HCT116 (cell line): Measurements from ENCODE around the gene RYR3. TPM values are rescaled to one million over a fixed set of nuclear protein-coding genes. Genes with fewer than 3 reads are reported as not detected.

ENCODE experiments used
- ATAC-seq: fragments of 200-7000 bp; cut with Tn5 transposase; 2 replicates; pipeline ENCODE4 v1.9.1; 2020; ENCODE audit warnings: mild to moderate bottlenecking, moderate library complexity
- BruUV-seq: library from RNA; stranded (reverse); fragments of 400-500 nt; replicated peaks from 2 replicates; lab custom pipeline; 2021; lab: Mats Ljungman, UMichigan
- CTCF ChIA-PET: fragments of 300-600 bp; sonication (Branson Sonifier 250); formaldehyde crosslinking; loops from one replicate; lab custom pipeline; 2021; ENCODE audit warnings: antibody characterized with exemption; lab: Charles Lee
- POLR2A ChIA-PET: fragments of 300-600, 350-600 bp; sonication (Branson Sonifier 250); formaldehyde crosslinking; loops from one replicate; lab custom pipeline; 2021; ENCODE audit warnings: antibody characterized with exemption; lab: Charles Lee
- RAD21 ChIA-PET, 2 experiments: fragments of 300-600 bp; sonication (Branson Sonifier 250); formaldehyde crosslinking; loops; one replicate each; lab custom pipeline; 2023; ENCODE audit warnings: low total read pairs in 2 of 2; ENCODE audit not compliant: uncharacterized antibody in 2 of 2, unreplicated experiment in 2 of 2, low non-redundant PET in 1 of 2; lab: Charles Lee
- DNase-seq: peaks from one replicate; pipeline ENCODE4 v3.0.0-alpha.2; 2010; ENCODE audit warnings: low read depth, low spot score
- H2AFZ ChIP-seq: fragments of 200-600 bp; shearing (Covaris generic), sonication (generic); 2 replicates; pipeline ENCODE4 v1.6.1; 2017; ENCODE audit warnings: low read depth, mixed run types, mixed read lengths, antibody characterized with exemption, low read length; ENCODE audit not compliant: poor library complexity, severe bottlenecking
- H3K27ac ChIP-seq: 2 replicates; pipeline ENCODE4 v1.5.1; 2012; ENCODE audit warnings: low read depth, low read length
- H3K27me3 ChIP-seq: fragments of 200-600 bp; sonication (generic); 2 replicates; pipeline ENCODE4 v1.6.1; 2016; ENCODE audit warnings: mixed run types, low read length, mixed read lengths; ENCODE audit not compliant: insufficient read depth
- H3K36me3 ChIP-seq, 2 experiments: fragments of 200-500 bp in 1 of 2; fragments of 200-600 bp in 1 of 2; sonication (Bioruptor generic) in 1 of 2; sonication (generic) in 1 of 2; 2 replicates each; pipeline versions ENCODE4 v1.5.1 to v1.6.1; 2014 to 2016; ENCODE audit warnings: low read length in 2 of 2, inconsistent platforms in 1 of 2, mixed read lengths in 1 of 2, mixed run types in 1 of 2; ENCODE audit not compliant: insufficient read depth in 2 of 2, control insufficient read depth in 1 of 2
- H3K4me1 ChIP-seq, 2 experiments: fragments of 200-600 bp in 1 of 2; sonication (generic) in 1 of 2; 2 replicates each; pipeline versions ENCODE4 v1.5.1 to v1.6.1; 2012 to 2017; ENCODE audit warnings: low read length in 2 of 2, inconsistent platforms in 1 of 2, mild to moderate bottlenecking in 1 of 2, mixed read lengths in 1 of 2, mixed run types in 1 of 2, moderate library complexity in 1 of 2; ENCODE audit not compliant: insufficient read depth in 2 of 2, control insufficient read depth in 1 of 2
- H3K4me2 ChIP-seq: fragments of 200-600 bp; sonication (generic); 2 replicates; pipeline ENCODE4 v1.6.1; 2017; ENCODE audit warnings: mixed run types, low read length, mixed read lengths
- H3K4me3 ChIP-seq, 2 experiments: fragments of 200-600 bp in 1 of 2; sonication (generic) in 1 of 2; replicated peaks in 1 of 2; 2 replicates each; pipeline ENCODE4 v1.5.1; 2011 to 2016; ENCODE audit warnings: low read length in 2 of 2, control low read depth in 1 of 2, low read depth in 1 of 2, mild to moderate bottlenecking in 1 of 2, mixed read lengths in 1 of 2, mixed run types in 1 of 2
- H3K79me2 ChIP-seq: fragments of 200-600 bp; sonication (generic); 2 replicates; pipeline ENCODE4 v1.6.1; 2017; ENCODE audit warnings: mild to moderate bottlenecking, mixed run types, low read length, moderate library complexity, mixed read lengths; ENCODE audit not compliant: insufficient read depth
- H3K9ac ChIP-seq: fragments of 200-600 bp; sonication (generic); 2 replicates; pipeline ENCODE4 v1.6.1; 2016; ENCODE audit warnings: low read length, mixed read lengths
- H3K9me2 ChIP-seq: fragments of 200-600 bp; sonication (generic), shearing (Covaris generic); 2 replicates; pipeline ENCODE4 v1.6.1; 2017; ENCODE audit warnings: mixed run types, mild to moderate bottlenecking, moderate library complexity; ENCODE audit not compliant: insufficient read depth
- H3K9me3 ChIP-seq, 2 experiments: fragments of 200-500 bp in 1 of 2; fragments of 200-600 bp in 1 of 2; sonication (Bioruptor generic) in 1 of 2; sonication (generic) in 1 of 2; 2 replicates each; pipeline ENCODE4 v1.6.1; 2014 to 2017; ENCODE audit warnings: low read length in 2 of 2, mixed read lengths in 2 of 2, inconsistent platforms in 1 of 2, low read depth in 1 of 2, mild to moderate bottlenecking in 1 of 2, mixed run types in 1 of 2, moderate library complexity in 1 of 2; ENCODE audit not compliant: control insufficient read depth in 1 of 2, insufficient read depth in 1 of 2
- H4K20me1 ChIP-seq: fragments of 200-600 bp; sonication (generic), shearing (Covaris generic); 2 replicates; pipeline ENCODE4 v1.6.1; 2017; ENCODE audit warnings: mixed run types, mild to moderate bottlenecking, moderate library complexity; ENCODE audit not compliant: insufficient read depth
- ATF3 ChIP-seq: IDR thresholded peaks from 2 replicates; pipeline ENCODE4 v1.6.1; 2012
- CTCF ChIP-seq, 3 experiments: fragments of 200-600 bp in 1 of 3; sonication (generic) in 1 of 3; IDR thresholded peaks in 2 of 3; conservative IDR thresholded peaks in 1 of 3; 2 replicates each; pipeline ENCODE4 v1.5.1; 2012 to 2017; ENCODE audit warnings: low read depth in 2 of 3, low read length in 2 of 3, antibody characterized with exemption in 1 of 3, borderline replicate concordance in 1 of 3, control low read depth in 1 of 3, mild to moderate bottlenecking in 1 of 3, mixed read lengths in 1 of 3, mixed run types in 1 of 3, moderate library complexity in 1 of 3; ENCODE audit not compliant: insufficient read depth in 1 of 3
- EGR1 ChIP-seq: IDR thresholded peaks from 2 replicates; pipeline ENCODE4 v1.6.1; 2012; ENCODE audit warnings: low read depth
- ELF1 ChIP-seq: IDR thresholded peaks from 2 replicates; pipeline ENCODE4 v1.6.1; 2012; ENCODE audit warnings: low read depth, borderline replicate concordance
- EZH2phosphoT487 ChIP-seq: fragments of 200-600 bp; IDR thresholded peaks from 2 replicates; pipeline ENCODE4 v1.6.1; 2018; ENCODE audit warnings: antibody characterized with exemption, borderline replicate concordance
- POLR2A ChIP-seq: IDR thresholded peaks from 2 replicates; pipeline ENCODE4 v1.7.0; 2011; ENCODE audit warnings: borderline replicate concordance; ENCODE audit not compliant: insufficient read depth, insufficient read length; ENCODE audit errors: extremely low read depth
- POLR2AphosphoS5 ChIP-seq: IDR thresholded peaks from 2 replicates; pipeline ENCODE4 v1.6.1; 2011; ENCODE audit warnings: mild to moderate bottlenecking, low read depth, low read length, moderate library complexity
- RAD21 ChIP-seq: IDR thresholded peaks from 2 replicates; pipeline ENCODE4 v1.6.1; 2012; ENCODE audit warnings: low read depth, mild to moderate bottlenecking
- REST ChIP-seq: IDR thresholded peaks from 2 replicates; pipeline ENCODE4 v1.6.1; 2012; ENCODE audit warnings: low read depth
- SIN3A ChIP-seq: IDR thresholded peaks from 2 replicates; pipeline ENCODE4 v1.6.1; 2012; ENCODE audit warnings: low read depth
- SP1 ChIP-seq: IDR thresholded peaks from 2 replicates; pipeline ENCODE4 v1.6.1; 2012; ENCODE audit warnings: low read depth
- SRF ChIP-seq: IDR thresholded peaks from 2 replicates; pipeline ENCODE4 v1.6.1; 2012; ENCODE audit warnings: low read depth
- TCF7L2 ChIP-seq: IDR thresholded peaks from 2 replicates; pipeline ENCODE4 v1.7.0; 2011; ENCODE audit warnings: borderline replicate concordance, inconsistent platforms; ENCODE audit not compliant: insufficient read depth, insufficient read length; ENCODE audit errors: extremely low read depth
- YY1 ChIP-seq: IDR thresholded peaks from 2 replicates; pipeline ENCODE4 v1.6.1; 2011; ENCODE audit warnings: low read length, low read depth, moderate library complexity, mild to moderate bottlenecking; ENCODE audit not compliant: insufficient replicate concordance; ENCODE audit errors: extremely low read depth
- ZFX ChIP-seq: fragments of 450-650 bp; IDR thresholded peaks from 2 replicates; pipeline ENCODE4 v1.6.1; 2017
- ZNF274 ChIP-seq: fragments of 200-500 bp; sonication (Bioruptor generic); IDR thresholded peaks from 2 replicates; pipeline ENCODE4 v1.6.1; 2014; ENCODE audit warnings: mild to moderate bottlenecking, low read depth, low read length, inconsistent platforms
- intact Hi-C: fragments of 100-400 bp; cut with micrococcal nuclease; formaldehyde crosslinking; loops from 2 replicates; pipeline ENCODE4 v1.10.0; 2022
- total RNA-seq: library from RNA; stranded (reverse); gene quantifications from one replicate; pipeline ENCODE4 v1.2.1, GENCODE V29; 2021; ENCODE audit not compliant: unreplicated experiment

RYR3 gene
- total RNA-seq, 1 experiment from 2014 or later, result not detected

GRCh38 chr15:33313491-33313890, 2.7 kb downstream of the RYR3 start:
- Histone ChIP-seq H3K4me1 (no peaks in the 10 kb centered on the region), H3K36me3 (no peaks in the 10 kb centered on the region), H3K4me3 (no peak overlapping the region), H3K4me2 (no peak overlapping the region), H2AFZ (no peak overlapping the region), H3K27ac (no peak overlapping the region), H4K20me1 (no peaks in the 10 kb centered on the region), H3K27me3 (peaks cover 42% of the 10 kb centered on the region), H3K9ac (no peak overlapping the region), H3K79me2 (no peaks in the 10 kb centered on the region), H3K9me3 (no peaks in the 10 kb centered on the region), H3K9me2 (no peaks in the 10 kb centered on the region)
- CTCF ChIA-PET, result interaction anchor here (2.7 kb wide), 1 partner anchor 387 kb away, joined by 8 read pairs; no protein-coding TSS in a partner anchor
- no peak for DNase-seq
- RAD21 ChIA-PET, result no interaction called here
- POLR2A ChIA-PET, result no interaction called here
- ATAC-seq, result no peak
- TF ChIP-seq YY1 (no peak), ZFX (no peak), TCF7L2 (no peak), SIN3A (no peak), CTCF (IDR thresholded peaks at IDR 0.05 in 2 of 3, conservative IDR thresholded peaks at IDR 0.05 in 1 of 3; ENCODE audit: borderline replicate concordance in 1 of 3, insufficient read depth in 1 of 3, low read depth in 2 of 3, low read length in 2 of 3) (no peak), POLR2A (no peak), ZNF274 (no peak), RAD21 (no peak), ATF3 (no peak), SRF (no peak), POLR2AphosphoS5 (no peak), ELF1 (no peak), EGR1 (no peak), SP1 (no peak), EZH2phosphoT487 (no peak), REST (no peak)
- TF ChIP-seq, all 23 proteins: peak for 0
- no TSS peak for BruUV-seq
- intact Hi-C loops, result no loop called here
